Effector CD4-positive, alpha-beta T cell (primary cell): ENCODE data around the gene CTAG1A.
"Not testable (repeated sequence)": the region's sequence is repeated elsewhere in the genome, so short reads cannot be mapped to it uniquely, and the experiment has no call there.

Source experiments
- DNase-seq: peaks from one replicate; pipeline ENCODE4 v3.0.0-alpha.2; 2020

The CTAG1A gene

DNA sequence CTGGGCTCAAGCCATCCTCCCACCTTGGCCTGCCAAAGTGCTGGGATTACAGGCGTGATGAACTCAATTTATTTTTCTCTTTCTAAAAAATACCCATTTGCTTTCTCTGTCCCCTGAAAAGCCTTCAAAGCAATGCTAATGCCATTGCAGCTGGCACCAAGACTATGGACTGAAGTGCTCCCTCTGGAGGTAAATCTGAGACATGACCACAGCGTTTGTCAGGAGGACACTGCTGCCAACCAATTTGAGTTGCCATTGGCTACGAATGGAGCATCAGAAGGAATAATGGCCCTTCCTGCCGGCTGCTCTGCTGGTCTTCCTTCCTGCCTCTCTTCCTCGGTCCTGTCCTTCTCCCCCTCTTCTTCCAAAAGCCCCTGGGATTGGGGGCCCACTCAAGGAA lies 9.9 kb upstream of the CTAG1A start:
- DNase-seq = not testable (repeated sequence)

DNA sequence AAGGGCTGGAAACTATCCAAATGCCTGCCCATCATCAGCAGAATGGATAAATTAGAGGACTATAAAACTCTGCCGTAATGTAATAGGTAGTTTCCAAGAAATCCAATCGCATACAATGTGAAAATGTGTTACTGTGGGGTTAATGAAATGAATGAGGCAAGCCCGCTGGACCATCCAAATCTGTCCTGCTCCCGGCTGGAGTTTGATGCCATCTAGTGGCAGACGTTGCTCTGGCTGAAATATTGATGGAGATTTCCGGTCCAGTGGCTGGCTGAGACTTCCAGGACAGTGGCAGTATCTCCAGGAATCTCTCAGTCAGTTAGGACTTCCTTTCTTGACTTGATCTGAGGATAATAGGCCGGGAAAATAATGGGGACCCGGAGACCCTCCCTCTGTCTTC lies 1.9 kb upstream of the CTAG1A start:
- DNase-seq = not testable (repeated sequence)

DNA sequence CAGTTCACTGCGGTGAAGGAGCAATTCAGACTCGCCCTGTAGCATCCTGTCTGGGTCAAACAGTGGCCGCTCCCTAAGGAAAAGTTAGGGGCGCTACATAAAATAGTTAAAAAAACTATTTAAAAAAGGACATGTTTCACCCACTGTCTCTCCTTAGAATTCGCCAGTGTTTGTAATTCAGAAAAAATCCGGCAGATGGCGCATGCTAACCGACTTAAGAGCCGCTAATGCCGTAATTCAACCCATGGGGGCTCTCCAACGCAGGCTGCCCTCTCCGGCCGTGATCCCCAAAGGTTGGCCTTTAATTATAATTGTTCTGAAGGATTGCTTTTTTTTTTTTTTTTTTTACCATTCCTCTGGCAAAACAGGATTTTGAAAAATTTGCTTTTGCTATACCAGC lies 5.5 kb downstream of the CTAG1A start:
- not testable (repeated sequence) for DNase-seq

DNA sequence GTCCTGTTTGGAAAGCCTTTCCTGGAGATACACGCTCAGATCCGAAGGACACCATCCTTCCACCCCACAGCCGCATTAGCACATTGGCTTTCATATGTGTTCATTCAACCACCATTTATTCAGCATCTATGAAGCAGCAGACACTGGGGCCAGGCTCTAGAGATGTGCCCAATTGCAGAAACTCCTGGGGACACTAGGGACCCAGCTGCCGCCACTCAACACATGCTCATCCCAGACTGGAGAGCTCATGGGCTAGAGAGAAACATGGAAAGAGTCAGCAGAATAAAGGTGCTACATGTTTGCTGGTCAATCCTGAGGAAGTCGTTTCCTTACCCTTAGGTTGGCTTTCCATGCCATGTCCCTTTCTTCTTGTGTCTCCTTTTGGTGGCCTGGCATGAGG lies 7.6 kb downstream of the CTAG1A start:
- DNase-seq = no peak

DNA sequence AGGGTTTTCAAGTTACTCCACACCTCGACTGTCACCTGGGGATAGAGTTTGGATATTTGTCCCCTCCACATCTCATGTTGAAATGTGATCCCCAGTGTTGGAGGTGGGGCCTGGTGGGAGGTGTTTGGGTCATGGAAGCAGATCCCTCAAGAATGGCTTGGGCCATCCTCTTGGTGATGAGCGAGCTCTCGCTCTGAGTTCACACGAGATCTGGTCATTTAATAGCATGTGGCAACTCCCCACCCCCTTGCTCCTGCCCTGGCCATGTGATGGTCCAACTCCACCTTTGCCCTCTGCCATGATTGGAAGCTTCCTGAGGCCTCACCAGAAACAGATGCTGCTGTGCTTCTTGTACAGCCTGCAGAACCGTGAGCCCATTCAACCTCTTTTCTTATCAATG lies 8.3 kb downstream of the CTAG1A start:
- no peak for DNase-seq

DNA sequence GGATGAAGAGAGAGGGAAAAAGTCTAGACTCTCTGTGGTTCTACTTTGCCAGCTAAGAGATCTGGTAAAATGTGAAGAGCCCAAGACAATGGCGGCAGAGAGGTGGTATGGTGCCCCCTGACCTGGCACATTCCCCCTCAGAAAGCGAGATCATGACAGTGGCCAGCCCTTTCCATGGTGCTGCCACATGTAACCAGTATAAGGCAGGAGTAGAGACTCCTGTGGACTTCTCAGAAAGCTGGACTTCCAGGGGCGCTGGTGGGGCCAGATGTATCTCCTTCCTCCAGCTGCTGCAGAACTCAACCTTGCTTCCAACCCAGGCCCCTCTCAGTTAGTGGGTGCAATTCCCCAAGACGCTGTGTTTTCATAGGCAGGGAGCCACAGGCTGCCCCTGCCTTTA lies 9.6 kb downstream of the CTAG1A start:
- DNase-seq = no peak

DNA sequence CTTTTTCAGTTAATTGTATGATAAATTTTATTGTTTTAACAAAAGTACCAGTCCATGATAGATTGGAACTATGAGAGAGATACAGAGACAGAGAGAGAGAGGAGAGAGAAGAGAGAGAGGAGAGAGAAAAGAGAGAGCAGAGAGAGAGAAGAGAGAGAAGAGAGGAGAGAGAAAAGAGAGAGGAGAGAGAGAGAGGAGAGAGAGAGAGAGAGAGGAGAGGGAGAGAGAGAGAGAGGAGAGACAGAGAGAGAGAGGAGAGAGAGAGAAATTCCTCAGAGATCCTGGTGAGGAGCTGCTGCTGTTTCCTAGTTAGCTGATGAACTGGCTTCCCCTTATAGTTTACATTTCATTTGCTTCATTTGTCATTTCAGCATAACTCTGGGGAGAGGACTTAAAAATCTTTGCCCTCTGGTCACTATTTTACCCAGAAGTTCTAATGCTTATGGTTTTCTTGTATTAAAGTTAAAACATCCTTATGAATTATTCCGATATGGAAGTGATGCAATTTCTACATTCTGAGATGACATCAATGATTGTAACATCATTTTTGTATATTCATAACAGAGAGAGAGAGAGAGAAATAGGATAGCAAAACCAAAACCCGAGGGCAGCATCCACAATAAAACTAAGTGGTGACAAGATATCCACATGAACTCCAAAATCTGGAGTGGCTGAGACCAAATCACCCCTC lies 10.8 kb downstream of the CTAG1A start:
- DNase-seq = no peak

DNA sequence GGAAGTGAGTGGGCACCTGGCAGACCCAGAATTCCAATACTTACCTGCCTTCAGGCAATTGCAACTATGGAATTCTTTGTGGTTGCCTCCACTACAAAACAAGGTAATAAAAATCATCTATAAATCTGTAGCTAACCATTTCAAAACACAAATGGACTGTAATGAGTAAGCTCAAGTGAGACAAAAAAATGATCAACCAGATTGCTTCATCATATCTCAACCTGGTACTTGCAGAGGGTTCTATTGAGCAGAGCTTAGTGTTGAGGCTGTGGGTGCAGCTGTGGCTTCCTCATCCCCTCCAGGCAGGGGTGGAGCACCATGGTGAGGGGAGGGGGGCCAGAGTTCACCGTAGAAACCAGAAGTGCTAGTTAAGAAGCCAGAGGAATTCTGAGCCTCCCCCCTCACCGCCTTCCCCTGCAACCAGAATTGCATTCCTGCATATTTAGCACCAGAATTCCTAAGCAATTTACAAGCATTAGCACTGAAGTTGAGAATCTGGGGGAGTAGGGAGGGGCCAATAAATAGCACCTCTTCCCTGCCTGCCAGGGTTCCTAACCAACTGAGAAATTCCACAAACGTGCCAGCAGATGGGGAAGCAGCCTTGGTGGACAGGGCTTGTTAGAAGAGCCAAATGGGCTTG lies 11.5 kb downstream of the CTAG1A start:
- no peak for DNase-seq

DNA sequence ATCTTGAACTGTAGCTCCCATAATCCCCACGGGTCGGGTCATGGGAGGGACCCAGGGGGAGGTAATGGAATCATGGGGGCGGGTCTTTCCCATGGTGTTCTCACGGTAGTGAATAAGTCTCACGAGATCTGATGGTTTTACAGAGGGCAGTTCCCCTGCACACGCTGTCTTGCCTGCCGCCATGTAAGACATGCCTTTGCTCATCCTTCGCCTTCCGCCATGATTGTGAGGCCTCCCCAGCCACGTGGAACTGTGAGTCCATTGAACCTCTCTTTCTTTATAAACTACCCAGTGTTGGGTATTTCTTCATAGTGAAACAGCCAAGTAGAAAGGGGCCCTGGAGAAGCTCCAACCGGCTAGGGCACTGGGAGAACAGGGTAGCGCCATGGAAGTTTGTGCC lies 12.3 kb downstream of the CTAG1A start:
- no peak for DNase-seq

DNA sequence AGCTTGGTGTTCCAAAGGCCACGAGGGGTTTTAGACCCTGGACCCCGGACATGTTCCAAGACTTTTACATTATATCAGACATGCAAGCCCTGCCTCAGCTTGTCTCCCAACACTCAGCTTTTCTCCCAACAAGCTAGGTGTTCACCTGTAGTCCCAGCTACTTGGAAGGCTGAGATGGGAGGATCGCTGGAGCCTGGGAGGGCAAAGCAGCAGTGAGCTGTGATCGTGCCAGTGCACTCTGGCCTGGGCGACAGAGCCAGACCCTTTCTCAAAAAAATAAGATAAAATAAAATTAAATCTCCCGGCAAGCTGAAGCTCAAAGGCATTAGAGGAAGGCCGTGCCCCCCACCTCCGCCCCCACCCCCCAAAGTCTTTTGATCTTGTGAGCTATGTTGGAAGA lies 13.7 kb downstream of the CTAG1A start:
- DNase-seq = no peak

DNA sequence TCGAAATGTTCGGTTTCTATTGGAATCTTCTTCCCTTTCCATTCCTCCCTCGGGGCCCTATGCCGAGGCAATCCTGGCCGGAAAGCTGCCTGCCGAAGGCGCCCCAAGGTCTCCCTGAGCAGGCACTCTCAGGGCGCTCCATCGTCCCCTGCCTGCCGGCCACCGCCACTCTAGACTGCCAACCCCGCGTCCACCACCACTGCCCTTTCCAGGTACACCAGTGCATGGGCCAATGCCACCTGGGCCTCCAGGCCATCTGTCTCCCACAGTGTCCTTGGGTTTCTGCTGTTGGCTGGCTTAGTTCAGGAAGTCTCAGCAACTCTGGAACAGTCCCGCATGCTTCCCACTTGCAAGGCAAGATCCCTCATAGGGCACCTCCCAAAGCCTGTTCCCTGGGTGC lies 14.6 kb downstream of the CTAG1A start:
- DNase-seq = no peak

DNA sequence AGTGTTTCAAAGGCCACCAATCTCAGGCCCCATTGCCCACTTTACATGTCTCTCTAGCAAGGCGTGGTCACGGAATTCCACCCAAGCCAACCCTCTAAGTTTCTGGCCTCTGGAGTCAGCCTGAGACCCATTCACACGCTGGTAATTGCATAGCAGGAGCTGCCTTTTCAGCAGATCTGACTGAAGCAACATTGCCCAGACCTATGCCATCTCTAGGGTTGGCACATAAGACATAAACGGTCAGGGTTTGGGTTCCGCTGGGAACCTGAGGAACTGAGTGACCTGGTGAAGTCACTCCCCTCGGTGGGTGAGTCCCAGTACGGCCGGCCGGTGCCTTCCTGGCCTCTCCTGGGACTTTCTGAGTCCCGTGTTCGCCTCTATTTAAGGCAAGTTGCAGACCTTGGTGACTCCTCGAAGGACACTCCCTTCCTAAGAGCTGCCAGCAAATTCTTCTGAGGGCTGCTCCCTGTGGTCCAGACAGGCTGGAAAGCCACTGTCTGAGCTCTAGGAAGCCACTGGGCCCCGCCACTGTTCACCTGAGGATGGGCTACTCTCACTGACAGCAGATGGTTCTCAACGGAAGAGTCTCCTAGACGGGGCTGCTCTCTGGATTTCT lies 15.9 kb downstream of the CTAG1A start:
- DNase-seq = no peak

DNA sequence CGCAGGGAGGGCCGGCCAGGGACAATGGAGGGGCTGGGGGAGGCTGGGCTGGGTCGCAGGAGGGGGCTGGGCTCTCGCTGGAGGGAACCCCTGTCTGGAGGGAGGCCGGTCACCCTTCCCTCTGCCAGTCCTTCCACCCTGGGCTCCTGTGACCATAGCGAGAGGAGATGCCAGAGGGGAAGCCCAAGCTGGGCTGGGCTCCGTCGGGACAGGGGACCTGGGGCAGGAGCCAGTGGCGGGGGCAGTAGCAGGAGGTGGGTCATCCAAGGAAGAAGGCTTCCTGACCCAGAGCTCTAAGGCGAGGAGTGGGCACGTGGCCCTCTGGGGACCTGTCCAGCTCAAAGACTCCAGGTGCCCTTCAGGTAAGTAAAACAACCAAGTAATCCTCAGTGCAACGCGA lies 17.3 kb downstream of the CTAG1A start:
- no peak for DNase-seq

DNA sequence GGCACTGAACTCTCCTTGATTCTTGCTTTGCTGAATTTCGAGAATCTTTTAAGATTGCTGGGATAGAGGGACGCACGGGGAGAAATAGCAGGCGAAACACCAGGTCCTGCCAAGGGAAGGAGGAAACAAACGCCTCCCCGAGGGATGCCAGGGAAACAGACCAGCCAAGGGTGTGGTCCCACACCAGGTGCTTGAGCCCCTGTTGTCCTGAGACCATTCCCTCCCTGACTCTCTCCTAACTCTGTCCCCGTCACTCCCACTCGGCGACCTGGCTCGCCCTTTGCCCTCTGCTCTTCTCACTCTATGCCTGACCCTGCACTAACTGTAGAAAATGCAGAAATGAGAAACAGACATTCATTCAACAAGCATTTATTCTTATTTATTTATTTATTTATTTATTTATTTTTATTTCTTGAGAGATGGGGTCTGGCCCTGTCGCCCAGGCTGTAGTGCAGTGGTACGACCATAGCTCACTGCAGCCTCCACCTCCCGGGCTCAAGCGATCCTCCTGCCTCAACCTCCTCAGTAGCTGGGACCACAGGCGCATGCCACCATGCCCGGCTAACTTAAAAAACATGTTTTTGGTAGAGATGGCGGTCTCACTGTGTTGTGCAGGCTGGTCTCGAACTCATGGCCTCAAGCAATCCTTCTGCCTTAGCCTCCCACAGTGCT lies 18.0 kb downstream of the CTAG1A start:
- DNase-seq = no peak

DNA sequence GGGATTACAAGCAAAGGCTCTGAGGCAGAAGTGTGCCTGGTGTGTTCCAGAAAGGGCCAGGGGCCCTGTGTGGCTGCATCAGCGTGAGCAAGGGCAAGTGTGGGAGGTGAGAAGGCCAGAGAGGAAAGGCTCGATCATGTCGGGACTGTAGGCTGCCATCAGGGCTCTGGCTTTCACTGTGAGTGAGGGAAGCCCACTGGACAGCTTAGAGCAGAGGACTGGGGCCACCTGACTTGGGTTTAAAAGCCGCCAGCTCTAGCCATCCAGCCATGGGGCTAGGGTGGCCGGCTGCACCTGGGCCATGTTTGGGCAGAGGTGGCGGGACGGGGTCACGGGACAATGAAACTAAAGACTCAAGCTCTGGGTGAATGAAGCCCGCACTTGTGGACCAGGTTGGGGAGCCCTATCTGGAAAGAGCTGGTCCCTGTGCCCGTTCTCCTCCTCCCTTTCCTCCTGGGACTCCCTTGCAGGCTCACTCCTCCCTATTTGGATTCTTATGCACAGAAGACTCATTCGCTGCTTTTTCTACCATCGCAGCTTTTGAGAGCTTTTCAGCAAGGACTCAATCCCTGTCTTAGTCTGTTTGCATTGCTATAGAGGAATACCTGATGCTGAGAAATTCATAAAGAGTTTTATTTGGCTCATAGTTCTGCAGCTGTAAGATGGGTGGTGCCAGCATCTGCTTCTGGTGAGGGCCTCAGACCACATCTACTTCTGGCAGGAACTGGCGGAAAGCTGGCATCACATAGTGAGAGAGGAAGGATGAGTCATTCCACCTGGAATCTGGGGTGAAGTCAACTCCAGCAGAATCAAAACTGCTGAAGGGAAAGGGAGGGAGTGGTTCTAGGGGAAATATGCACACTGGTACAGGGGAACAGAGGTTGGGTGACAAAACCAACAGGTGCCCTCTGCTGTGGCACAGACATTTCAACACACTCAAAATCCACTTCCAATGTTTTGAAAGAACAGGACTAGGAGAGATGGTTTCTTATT lies 18.8 kb downstream of the CTAG1A start:
- no peak for DNase-seq

DNA sequence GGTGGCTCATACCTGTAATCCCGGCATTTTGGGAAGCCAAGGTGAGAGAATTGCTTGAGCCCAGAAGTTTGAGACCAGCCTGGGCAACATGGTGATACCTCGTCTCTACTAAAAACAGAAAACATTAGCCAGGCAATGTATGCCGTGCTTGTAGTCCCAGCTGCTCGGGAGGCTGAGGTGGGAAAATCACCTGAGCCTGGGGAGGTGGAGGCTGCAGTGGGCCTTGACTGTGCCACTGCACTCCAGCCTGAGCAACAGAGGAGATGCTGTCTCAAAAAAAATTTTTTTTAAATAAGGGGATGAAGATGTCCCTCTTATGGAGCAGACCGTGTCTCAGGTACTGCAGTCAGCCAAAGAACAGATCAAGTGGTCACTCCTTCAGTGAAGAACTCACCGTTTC lies 20.6 kb downstream of the CTAG1A start:
- no peak for DNase-seq

DNA sequence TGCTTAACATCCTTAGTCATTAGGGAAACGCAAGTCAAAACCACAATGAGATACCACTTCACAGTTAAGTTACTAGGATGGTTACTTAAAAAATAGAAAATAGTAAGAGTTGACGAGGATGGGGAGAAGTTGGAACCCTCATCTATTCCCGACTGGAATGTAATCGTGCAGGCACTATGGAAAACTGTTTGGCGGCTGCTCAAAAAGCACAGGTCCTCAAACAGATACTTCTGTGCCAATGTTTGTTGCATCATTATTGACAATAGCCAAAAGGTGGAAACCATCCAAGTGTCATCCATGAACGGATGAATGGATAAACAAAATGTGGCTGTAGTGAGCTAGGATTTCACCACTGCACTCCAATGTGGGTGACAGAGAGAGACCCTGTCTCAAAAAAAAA lies 22.4 kb downstream of the CTAG1A start:
- no peak for DNase-seq

DNA sequence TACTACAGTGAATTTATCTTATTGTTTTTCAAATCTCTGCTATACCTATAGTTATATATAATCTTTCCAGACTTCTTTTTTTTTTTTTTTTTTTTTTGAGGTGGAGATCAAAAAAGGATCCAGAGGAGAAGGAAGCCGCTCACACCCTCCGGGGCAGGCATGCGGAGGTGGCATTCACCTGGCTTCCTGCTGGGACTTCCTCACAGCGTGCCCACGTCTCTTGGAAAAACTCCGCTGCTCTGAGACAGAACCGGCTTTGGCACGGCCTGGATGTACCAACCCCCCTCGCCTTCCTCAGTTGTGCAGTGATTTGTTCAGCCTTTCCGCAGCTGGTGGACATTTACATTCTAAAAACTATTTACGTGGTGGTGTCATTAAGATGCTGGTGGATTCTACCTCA lies 23.0 kb downstream of the CTAG1A start:
- not testable (repeated sequence) for DNase-seq

DNA sequence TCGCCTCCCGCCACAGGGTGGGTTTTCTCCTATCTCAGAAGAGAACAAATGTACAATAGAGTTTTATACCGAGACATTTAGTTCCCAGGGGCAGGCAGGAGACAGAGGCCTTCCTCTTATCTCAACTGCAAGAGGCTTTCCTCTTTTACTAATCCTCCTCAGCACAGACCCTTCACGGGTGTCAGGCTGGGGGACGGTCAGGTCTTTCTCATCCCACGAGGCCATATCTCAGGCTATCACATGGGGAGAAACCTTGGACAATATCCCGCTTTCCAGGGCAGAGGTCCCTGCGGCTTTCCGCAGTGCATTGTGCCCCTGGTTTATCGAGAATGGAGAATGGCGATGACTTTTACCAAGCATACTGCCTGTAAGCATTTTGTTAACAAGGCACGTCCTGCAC lies 23.9 kb downstream of the CTAG1A start:
- not testable (repeated sequence) for DNase-seq

DNA sequence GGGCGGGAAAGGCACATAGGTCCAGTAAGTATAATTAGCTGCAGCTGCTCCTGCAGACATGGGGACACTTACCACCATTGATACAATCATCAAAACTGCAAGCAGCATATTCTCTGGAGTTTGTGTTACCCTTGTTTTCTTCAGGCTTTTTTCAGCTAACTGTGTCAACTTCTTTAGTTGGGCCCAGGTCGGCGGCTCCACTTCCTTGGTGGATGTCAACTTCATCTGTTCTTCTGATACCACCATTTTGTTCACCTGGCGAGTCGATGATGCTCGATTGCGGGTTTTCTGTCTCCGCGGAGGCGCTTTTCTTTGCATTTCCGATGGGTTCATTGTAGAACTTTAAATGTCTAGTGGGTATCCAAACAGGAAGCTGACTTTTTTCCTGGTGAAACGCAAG lies 26.2 kb downstream of the CTAG1A start:
- not testable (repeated sequence) for DNase-seq

DNA sequence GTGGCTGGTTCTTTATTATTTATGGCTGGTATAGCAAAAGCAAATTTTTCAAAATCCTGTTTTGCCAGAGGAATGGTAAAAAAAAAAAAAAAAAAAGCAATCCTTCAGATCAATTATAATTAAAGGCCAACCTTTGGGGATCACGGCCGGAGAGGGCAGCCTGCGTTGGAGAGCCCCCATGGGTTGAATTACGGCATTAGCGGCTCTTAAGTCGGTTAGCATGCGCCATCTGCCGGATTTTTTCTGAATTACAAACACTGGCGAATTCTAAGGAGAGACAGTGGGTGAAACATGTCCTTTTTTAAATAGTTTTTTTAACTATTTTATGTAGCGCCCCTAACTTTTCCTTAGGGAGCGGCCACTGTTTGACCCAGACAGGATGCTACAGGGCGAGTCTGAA lies 28.7 kb downstream of the CTAG1A start:
- not testable (repeated sequence) for DNase-seq

DNA sequence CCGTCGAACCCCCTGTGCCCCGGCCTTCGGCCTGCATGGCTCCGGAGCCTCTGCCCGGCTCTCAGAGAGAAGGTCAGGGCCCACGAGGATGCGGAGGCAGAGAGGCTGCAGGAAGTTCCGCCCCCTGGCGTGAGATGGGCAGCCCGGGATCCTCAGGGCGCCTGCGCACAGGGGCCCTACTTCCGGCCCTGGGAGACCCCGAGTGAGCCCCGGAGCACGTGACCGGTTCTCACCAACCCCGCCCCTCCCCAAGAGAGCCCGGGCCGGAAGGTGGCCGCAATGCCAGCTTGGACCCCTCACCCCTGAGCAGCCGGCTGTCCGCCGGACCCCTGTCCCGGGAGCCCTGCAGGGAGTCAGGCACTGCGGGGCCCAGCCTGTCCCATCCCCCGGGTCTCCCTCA lies 34.2 kb downstream of the CTAG1A start, which contains the start of gene CTAG1B:
CTAG1B (minus strand) TSS at position 101 of the 400 bp plus-strand sequence; CDS start at position 37, 64 bp downstream.
- DNase-seq = not testable (repeated sequence)
